Measurements from ENCODE around the gene IGHMBP2.
"Not testable (repeated sequence)": the region's sequence is repeated elsewhere in the genome, so short reads cannot be mapped to it uniquely, and the experiment has no call there.

IGHMBP2 gene

DNA sequence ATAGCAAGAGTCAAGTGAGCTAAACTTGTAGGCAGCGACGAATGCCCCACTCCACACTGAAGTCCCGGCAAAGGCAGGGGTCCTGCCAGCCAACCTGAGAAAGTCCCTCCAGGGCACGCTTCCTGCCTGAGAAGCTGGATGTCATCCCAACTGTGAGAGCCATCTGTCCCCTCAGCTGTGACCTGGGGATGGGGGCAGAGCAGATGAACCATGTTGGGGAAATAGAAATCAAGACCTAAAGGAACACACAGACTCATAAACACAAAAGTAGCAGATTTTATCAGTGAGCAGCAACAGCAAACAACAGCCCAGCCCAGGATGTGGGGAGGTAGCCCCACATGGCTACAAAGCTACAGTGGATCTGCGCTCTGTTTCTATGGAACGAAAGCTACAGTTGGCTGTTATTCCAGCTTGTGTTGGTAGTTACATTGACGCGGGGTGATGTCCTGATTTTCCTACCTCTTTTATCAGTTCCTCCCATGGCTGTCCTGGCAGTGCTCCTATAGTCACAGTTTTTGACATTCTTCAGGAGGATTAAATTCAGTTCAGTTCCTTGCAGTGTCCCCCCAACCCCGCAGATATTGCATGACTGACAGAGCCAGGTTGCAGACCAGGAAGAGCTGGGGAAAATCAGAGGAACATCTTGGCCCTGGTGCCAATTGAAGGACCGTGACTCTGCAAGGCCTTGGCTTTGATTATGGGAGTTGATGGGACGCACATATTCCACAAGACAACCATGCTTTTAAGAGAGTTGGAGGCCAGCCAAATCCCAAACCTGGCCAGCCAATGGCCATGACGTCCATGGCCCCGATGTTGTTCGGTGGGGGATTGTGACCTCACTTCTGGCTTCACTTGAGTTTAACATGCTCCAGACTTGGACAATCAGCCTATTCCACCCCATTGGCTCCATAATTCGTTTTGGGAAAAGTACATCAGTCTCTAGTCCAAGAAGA lies 62.5 kb downstream of the IGHMBP2 start:
- no peak for DNase-seq

- DNase-seq = no peak
These were observed 63.4 kb downstream of the IGHMBP2 start for GRCh38 chr11:68966894-68967780.

GRCh38 chr11:68968306-68969250 lies 64.9 kb downstream of the IGHMBP2 start:
- DNase-seq = no peak

GRCh38 chr11:68969386-68969785 lies 65.7 kb downstream of the IGHMBP2 start:
- no peak for DNase-seq

DNA sequence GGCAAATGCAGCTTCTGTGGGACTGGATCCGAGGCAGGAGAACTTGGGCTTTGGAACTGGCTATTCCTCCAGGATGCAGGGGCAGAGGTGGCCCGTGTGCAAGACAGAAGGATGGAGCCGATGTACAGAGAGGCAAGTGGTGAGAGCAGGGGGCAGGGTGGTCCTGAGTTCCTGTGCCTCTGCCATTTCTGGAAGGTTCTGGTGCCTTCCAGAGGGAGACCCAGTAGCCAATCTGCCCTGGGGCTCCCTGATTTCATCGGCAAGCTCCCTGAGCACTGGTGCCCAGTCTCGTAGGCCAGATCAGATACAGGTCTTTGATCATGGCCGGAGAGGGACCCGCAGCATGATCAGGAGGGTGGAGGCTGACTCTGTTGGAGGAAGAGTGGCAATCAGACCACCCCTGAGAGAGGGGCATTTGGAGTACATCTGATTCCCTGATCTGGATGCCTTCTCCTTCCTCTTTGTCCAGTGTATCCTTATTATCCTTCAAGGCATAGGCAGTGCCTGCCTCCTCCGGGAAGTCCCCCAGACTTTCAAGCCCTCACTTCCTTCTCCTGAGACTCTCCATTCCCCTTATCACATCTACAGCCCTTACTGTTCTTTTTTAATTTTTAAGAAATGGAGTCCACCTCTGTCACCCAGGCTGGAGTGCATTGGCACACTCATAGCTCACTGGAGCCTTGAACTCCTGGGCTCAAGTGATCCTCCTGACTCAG lies 67.4 kb downstream of the IGHMBP2 start:
- no peak for DNase-seq

GRCh38 chr11:68973219-68973618 lies 69.5 kb downstream of the IGHMBP2 start:
- no peak for DNase-seq

DNA sequence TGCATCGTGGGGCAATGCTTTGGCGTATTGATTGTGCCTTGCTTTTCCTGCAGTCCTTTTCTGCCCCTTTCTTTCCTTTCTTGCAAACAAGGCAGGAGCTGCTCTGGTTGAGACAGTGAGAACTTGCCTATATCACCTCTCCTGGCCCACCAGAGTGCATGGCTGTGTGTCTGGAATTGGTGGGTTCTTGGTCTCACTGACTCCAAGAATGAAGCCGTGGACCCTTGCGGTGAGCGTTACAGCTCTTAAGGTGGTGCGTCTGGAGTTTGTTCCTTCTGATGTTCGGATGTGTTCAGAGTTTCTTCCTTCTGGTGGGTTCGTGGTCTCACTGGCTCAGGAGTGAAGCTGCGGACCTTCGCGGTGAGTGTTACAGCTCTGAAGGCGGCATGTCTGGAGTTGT lies 70.0 kb downstream of the IGHMBP2 start:
- DNase-seq = not testable (repeated sequence)

- DNase-seq = no peak
These were observed 70.9 kb downstream of the IGHMBP2 start for GRCh38 chr11:68974421-68975194.

DNA sequence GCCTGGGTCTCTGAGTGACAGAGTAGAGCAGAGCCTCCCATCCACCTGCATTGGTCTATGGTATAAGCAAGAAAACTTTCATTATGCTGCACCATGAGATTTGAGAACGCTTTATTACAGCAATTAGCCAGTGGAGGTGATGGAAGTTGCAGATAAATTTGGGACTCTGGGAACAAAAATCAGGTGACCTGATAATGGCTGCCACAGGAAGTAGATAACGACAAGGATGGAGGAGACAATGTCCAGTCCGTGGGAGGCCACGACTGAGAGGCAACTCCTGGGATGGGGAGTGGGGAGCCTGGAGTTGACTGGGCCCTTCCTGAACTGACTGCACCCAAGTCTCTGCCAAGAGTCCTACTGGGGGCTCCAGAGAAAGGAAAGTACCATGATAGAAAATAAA lies 72.4 kb downstream of the IGHMBP2 start:
- DNase-seq = no peak

- DNase-seq = no peak
These were observed 72.9 kb downstream of the IGHMBP2 start for GRCh38 chr11:68976563-68976962.

GRCh38 chr11:68977781-68978625 lies 74.3 kb downstream of the IGHMBP2 start:
- DNase-seq = no peak

DNA sequence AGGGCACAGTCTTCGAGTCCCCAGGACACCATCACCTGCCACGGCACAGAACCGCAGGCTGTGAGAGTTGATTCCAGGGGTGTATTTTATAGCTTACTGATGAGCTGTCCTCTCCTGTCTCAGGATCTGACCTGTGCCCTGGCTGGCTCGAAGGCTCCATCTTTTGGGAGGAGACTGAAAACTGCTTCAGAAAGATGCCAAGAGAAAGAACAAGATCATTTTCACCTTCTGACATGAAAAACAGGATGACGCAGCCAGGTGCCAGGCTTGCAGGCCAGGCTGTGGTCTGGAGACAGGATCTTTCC lies 74.9 kb downstream of the IGHMBP2 start:
- DNase-seq = no peak

GRCh38 chr11:68978931-68979594 lies 75.4 kb downstream of the IGHMBP2 start:
- no peak for DNase-seq

GRCh38 chr11:68979931-68980775 lies 76.5 kb downstream of the IGHMBP2 start:
- no peak for DNase-seq

DNA sequence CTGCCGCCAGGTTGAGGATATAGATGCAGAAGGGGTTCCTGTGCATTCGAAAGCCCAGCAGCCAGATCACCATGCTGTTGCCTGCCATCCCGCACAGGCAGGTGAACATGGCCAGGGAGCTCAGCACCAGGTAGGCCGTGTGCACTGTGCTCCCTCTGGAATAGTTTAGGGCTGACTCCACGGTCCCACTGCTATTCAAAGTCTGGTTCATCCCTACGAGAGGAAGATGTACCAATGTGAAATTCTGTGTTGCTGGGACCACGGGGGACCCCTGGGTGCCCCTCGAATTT lies 77.0 kb downstream of the IGHMBP2 start, which contains the start of gene MRGPRD:
TSS of gene MRGPRD (minus strand) at position 211 of the 290 bp plus-strand sequence. CDS start at position 211, 0 bp downstream.
- DNase-seq = no peak

DNA sequence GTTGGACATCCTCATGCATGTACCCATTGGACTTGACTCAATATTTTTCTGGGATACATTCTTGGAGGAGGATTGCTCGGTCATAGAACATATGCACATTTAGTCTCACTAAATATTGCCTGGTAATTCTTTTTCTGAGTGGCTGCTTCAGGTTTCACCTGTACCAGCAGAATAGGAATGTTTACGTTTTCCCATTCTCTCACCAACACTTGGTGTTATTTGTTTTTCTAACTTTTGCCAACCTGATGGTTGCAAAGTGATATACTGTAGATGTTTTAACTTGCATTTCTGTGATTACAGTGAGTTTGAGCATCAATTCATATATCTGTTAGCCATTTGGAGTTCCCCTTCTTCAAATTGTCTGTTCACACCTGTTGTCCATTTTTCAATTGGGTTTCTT lies 78.4 kb downstream of the IGHMBP2 start:
- no peak for DNase-seq

GRCh38 chr11:68983801-68984200 lies 80.1 kb downstream of the IGHMBP2 start:
- no peak for DNase-seq

DNA sequence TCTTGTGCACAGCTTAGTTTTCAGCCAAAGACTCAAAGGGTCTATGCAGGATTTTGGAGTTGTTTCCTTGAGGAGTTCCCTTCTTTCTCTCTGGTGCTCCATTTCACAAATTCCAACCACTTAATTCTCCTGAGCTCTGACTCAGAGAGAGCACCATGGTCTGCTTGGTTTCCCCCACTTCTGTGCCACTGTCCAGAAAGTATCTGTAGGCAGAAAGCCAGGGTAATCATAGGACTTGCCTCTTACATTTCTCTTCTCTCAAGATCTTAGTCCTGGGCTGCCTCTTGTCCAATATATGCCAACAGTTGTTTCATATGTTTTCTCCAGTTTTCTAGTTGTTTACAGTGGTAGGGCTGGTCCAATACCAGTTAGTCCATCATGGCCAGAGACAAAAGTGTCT lies 83.5 kb downstream of the IGHMBP2 start:
- DNase-seq = no peak

GRCh38 chr11:68988491-68988890 lies 84.8 kb downstream of the IGHMBP2 start:
- DNase-seq = no peak

Data from NCI-H2081 (cell line).